ENCODE measurements around the gene DLGAP1. TPM values are rescaled to one million over a fixed set of nuclear protein-coding genes. Genes with fewer than 3 reads are reported as not detected.

The DLGAP1 gene
- total RNA-seq, 4 donors from 2014 or later: 0.13 to 6.2 (median 0.53) TPM

- H3K27ac ChIP-seq: no peak overlapping the region
- no peaks in the 10 kb centered on the region for H3K4me1 ChIP-seq
- no peak for DNase-seq
- no peaks in the 10 kb centered on the region for H3K9me3 ChIP-seq
- ATAC-seq: no peak
- in situ Hi-C loops (cut with MboI; ENCODE audit: low sequenced_read_pairs in 4 of 4): loop anchor here in 1 of 4 donors (25.0 kb wide), 1 partner anchor 208 kb away; no protein-coding TSS in a partner anchor
- H3K36me3 ChIP-seq: no peaks in the 10 kb centered on the region
- no peak overlapping the region for H3K4me3 ChIP-seq
- H3K27me3 ChIP-seq: no peaks in the 10 kb centered on the region
- TF ChIP-seq CTCF (IDR thresholded peaks at IDR 0.05 in 4 of 5, conservative IDR thresholded peaks at IDR 0.05 in 1 of 5) (peak in 2 of 5 experiments; percentile 70), POLR2A (IDR thresholded peaks at IDR 0.05) (no peak)
- intact Hi-C loops (cut with DNase I; ENCODE audit: low total_unique reads): no loop called here
These were observed 459.5 kb downstream of the DLGAP1 start for GRCh38 chr18:3995476-3996102.

- no peak for TF ChIP-seq POLR2A (IDR thresholded peaks at IDR 0.05)
- TF ChIP-seq CTCF (IDR thresholded peaks at IDR 0.05 in 4 of 5, conservative IDR thresholded peaks at IDR 0.05 in 1 of 5): no peak
These were observed 461.0 kb downstream of the DLGAP1 start for GRCh38 chr18:3993941-3994687.

GRCh38 chr18:3985664-3986063 is 469.4 kb downstream of the DLGAP1 start:
- intact Hi-C loops (cut with DNase I; ENCODE audit: low total_unique reads): no loop called here
- Histone ChIP-seq H3K27ac (no peak overlapping the region), H3K27me3 (no peaks in the 10 kb centered on the region), H3K4me3 (no peak overlapping the region), H3K4me1 (no peaks in the 10 kb centered on the region), H3K36me3 (no peaks in the 10 kb centered on the region), H3K9me3 (no peaks in the 10 kb centered on the region)
- no peak for ATAC-seq
- TF ChIP-seq POLR2A (IDR thresholded peaks at IDR 0.05) (no peak), CTCF (IDR thresholded peaks at IDR 0.05 in 4 of 5, conservative IDR thresholded peaks at IDR 0.05 in 1 of 5) (no peak)
- no peak for DNase-seq
- in situ Hi-C loops (cut with MboI; ENCODE audit: low sequenced_read_pairs in 4 of 4): loop anchor here in 1 of 4 donors (25.0 kb wide), 1 partner anchor 198 kb away; no protein-coding TSS in a partner anchor

More at GRCh38 chr18:3993941-3994687, 461.0 kb downstream of the DLGAP1 start:
- H3K9me3 ChIP-seq: no peaks in the 10 kb centered on the region
- no peak for ATAC-seq
- intact Hi-C loops (cut with DNase I; ENCODE audit: low total_unique reads) (no loop called here), in situ Hi-C loops (cut with MboI; ENCODE audit: low sequenced_read_pairs in 4 of 4) (loop anchor here in 1 of 4 donors (25.0 kb wide), 1 partner anchor 207 kb away; no protein-coding TSS in a partner anchor)
- no peaks in the 10 kb centered on the region for H3K4me1 ChIP-seq
- H3K27me3 ChIP-seq: no peaks in the 10 kb centered on the region
- DNase-seq: no peak
- H3K36me3 ChIP-seq: no peaks in the 10 kb centered on the region
- no peak overlapping the region for H3K27ac ChIP-seq
- H3K4me3 ChIP-seq: no peak overlapping the region

GRCh38 chr18:3985020-3985419 is 470.1 kb downstream of the DLGAP1 start:
- H3K36me3 ChIP-seq: no peaks in the 10 kb centered on the region
- H3K27ac ChIP-seq: no peak overlapping the region
- in situ Hi-C loops (cut with MboI; ENCODE audit: low sequenced_read_pairs in 4 of 4) (loop anchor here in 1 of 4 donors (25.0 kb wide), 1 partner anchor 198 kb away; no protein-coding TSS in a partner anchor), intact Hi-C loops (cut with DNase I; ENCODE audit: low total_unique reads) (no loop called here)
- no peaks in the 10 kb centered on the region for H3K27me3 ChIP-seq
- no peaks in the 10 kb centered on the region for H3K9me3 ChIP-seq
- H3K4me3 ChIP-seq: no peak overlapping the region
- TF ChIP-seq POLR2A (IDR thresholded peaks at IDR 0.05): no peak
- TF ChIP-seq CTCF (IDR thresholded peaks at IDR 0.05 in 4 of 5, conservative IDR thresholded peaks at IDR 0.05 in 1 of 5): no peak
- DNase-seq (no peak), ATAC-seq (no peak)
- no peaks in the 10 kb centered on the region for H3K4me1 ChIP-seq
